ENCODE data around the gene ECSIT.
"Not testable (repeated sequence)": the region's sequence is repeated elsewhere in the genome, so short reads cannot be mapped to it uniquely, and the experiment has no call there.

The ECSIT gene

DNA sequence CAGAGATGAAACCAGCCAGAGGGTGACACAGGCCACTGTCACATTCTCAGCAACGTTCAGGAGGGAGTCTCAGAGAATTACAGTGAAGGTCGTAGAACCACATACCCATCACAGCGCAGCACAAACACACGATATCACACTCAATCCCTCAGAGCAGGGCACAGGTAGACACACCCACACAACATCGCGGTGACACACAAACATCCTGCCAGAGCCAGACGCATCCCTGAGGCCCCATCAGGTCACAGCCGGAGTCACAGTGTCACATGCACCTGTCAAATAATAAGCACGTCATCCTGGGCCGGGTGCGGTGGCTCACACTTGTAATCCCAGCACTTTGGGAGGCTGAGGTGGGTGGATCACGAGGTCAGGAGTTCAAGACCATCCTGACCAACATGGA is 65.5 kb downstream of the ECSIT start:
- no peaks in the 10 kb centered on the region for H3K36me3 Mint-ChIP-seq

DNA sequence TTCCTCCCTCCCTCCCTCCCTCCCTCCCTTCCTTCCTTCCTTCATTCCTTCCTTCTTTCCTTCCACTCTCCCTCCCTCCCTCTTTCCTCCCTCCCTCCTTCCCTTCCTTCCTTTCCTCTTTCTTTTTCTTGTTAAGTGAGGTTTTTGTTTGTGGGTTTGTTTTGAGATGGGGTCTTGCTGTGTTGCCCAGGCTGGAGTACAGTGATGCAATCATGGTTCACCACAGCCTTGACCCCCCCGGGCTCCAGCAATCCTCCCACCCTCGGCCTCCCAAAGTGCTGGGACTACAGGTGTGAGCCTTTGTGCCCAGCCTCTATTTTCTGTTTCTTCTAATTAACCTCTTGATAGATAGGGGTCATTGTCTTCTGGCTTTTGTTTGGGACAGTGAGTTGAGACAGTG is 67.5 kb downstream of the ECSIT start:
- Mint-ChIP-seq H3K9me3 (no peaks in the 10 kb centered on the region), H3K36me3 (no peaks in the 10 kb centered on the region), H3K27me3 (peaks cover 19% of the 10 kb centered on the region), H3K4me1 (no peaks in the 10 kb centered on the region), H3K27ac (no peak overlapping the region), H3K4me3 (no peak overlapping the region)
- ATAC-seq (ENCODE audit: low read depth) (no peak), DNase-seq (ENCODE audit: low spot score in 2 of 2) (no peak)

More for the DNA sequence above, 65.5 kb downstream of the ECSIT start:
- H3K9me3 Mint-ChIP-seq = no peaks in the 10 kb centered on the region
- H3K4me1 Mint-ChIP-seq = no peaks in the 10 kb centered on the region
- no peak for DNase-seq (ENCODE audit: low spot score in 2 of 2)
- H3K4me3 Mint-ChIP-seq = no peak overlapping the region
- no peak overlapping the region for H3K27ac Mint-ChIP-seq
- peaks cover 17% of the 10 kb centered on the region for H3K27me3 Mint-ChIP-seq
- ATAC-seq (ENCODE audit: low read depth) = peak; percentile 63

DNA sequence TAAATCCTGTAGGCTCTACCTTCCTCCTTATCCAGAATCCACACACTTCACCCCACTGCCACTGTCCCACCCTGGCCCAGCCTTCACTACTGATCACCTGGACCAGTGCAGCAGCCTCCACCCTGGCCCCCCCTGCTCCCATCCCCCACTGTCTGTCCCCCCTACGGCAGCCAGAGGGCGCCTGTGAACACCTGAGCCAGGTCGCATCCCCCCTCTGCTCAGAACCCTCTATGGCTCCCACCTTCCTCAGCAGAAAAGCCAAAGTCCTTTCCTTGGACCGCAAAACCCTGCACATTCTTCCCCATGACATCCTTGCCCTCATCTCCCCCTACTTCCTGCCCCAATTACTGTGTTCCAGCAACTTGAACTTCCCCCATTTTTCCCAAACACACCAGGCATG is 68.7 kb downstream of the ECSIT start:
- ATAC-seq (ENCODE audit: low read depth) (peak; percentile 34), DNase-seq (ENCODE audit: low spot score in 2 of 2) (no peak)
- no peak overlapping the region for H3K27ac Mint-ChIP-seq
- no peak overlapping the region for H3K4me3 Mint-ChIP-seq
- H3K4me1 Mint-ChIP-seq = no peaks in the 10 kb centered on the region
- peaks cover 15% of the 10 kb centered on the region for H3K27me3 Mint-ChIP-seq
- no peaks in the 10 kb centered on the region for H3K9me3 Mint-ChIP-seq
- no peaks in the 10 kb centered on the region for H3K36me3 Mint-ChIP-seq

DNA sequence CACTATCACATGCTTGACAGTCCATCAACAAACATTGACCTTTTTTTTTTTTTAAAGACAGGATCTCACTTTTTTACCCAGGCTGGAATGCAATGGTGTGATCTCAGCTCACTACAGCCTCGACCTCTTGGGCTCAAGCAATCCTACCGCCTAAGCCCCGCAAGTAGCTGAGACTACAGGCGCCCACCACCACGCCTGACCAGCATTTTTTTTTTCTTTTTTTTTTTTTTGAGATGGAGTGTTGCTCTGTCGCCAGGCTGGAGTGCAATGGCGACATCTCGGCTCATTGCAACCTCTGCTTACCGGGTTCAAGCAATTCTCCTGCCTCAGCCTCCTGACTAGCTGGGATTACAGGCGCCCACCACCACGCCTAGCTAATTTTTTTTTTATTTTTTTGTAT is 70.0 kb downstream of the ECSIT start:
- ATAC-seq (ENCODE audit: low read depth); DNase-seq (ENCODE audit: low spot score in 2 of 2); H3K4me3 Mint-ChIP-seq; H3K27ac Mint-ChIP-seq; H3K4me1 Mint-ChIP-seq; H3K9me3 Mint-ChIP-seq; H3K36me3 Mint-ChIP-seq: not testable (repeated sequence)
- H3K27me3 Mint-ChIP-seq = peaks cover 15% of the 10 kb centered on the region

DNA sequence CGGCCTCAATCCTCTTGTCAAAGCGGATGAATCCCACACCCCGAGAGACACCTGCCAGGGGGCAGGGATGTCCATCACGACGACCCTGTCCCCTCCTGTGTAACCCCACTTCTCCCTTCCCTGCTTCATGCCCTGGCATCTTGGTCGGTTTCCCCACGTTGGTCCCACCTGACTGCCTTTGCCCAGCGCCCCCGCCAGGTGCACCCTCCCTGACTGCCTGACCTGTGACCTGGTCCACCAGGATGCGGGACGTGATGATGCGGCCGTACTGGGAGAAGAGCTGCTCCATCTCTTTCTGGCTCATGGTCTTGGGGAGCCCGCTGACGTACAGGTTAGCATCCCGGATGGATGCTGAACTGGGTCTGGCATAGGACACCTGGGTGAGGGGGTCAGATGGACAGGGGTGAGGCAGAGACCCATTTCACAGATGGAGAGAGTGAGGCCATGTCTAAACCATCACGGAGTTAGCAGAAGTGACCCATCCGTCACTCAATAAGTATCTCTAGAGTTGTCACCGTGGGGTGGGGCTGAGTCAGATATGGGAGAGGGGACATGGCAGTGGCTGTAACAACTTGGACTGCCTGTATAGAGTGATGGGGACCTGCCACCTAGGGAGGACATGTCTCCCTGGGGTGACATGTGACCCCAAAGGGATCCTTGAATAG is 70.6 kb downstream of the ECSIT start:
- DNase-seq (ENCODE audit: low spot score in 2 of 2) (no peak), ATAC-seq (ENCODE audit: low read depth) (no peak)
- H3K4me1 Mint-ChIP-seq = peaks cover 2% of the 10 kb centered on the region
- no peaks in the 10 kb centered on the region for H3K36me3 Mint-ChIP-seq
- peaks cover 16% of the 10 kb centered on the region for H3K27me3 Mint-ChIP-seq
- H3K9me3 Mint-ChIP-seq = no peaks in the 10 kb centered on the region
- H3K4me3 Mint-ChIP-seq = no peak overlapping the region
- H3K27ac Mint-ChIP-seq = no peak overlapping the region

DNA sequence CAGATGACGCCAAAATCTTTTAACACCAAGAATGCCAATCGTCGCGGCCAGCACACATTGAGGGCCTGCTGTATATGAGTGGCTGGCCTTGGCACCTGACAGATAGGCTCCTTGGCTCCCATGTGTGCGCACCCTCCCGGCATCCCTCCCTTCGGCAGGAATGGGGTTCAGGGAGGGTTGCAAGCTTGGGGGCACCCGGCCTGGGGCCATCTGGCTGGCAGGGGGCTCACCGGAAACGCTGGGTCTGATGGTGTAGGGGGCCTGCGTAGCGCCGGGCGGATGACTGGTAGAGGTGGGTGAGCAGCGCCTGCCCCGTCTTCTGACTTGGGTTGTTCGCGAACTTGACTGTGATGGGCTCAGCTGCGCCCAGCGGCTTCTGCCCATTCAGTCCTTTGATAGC is 71.1 kb downstream of the ECSIT start:
- Mint-ChIP-seq H3K4me1 (peaks cover 5% of the 10 kb centered on the region), H3K36me3 (no peaks in the 10 kb centered on the region)
- no peak for ATAC-seq (ENCODE audit: low read depth)

DNA sequence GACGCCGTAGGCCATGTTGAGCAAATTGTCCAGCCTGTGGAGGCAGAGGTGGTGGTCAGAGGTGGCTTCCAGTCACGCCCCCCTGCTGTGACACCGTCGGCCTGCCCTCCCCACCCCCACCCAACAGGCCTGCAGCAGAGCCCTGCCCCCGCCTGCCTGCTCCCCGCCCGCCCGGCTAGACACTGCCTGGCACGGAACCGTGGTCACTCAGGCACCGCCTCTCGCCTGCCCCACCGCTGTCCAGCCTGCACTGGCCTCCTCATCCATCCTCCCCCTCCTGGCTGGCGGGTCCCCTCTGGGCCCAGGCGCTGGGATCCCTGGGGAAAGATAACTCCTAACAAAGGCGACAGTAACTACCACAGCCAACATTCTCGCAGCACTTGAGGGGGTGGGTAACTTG is 71.8 kb downstream of the ECSIT start:
- peaks cover 9% of the 10 kb centered on the region for H3K4me1 Mint-ChIP-seq
- no peak overlapping the region for H3K4me3 Mint-ChIP-seq
- H3K36me3 Mint-ChIP-seq = no peaks in the 10 kb centered on the region
- ATAC-seq (ENCODE audit: low read depth) (no peak), DNase-seq (ENCODE audit: low spot score in 2 of 2) (no peak)
- H3K27me3 Mint-ChIP-seq = peaks cover 19% of the 10 kb centered on the region
- H3K9me3 Mint-ChIP-seq = no peaks in the 10 kb centered on the region
- no peak overlapping the region for H3K27ac Mint-ChIP-seq

More for the DNA sequence above, 71.1 kb downstream of the ECSIT start:
- Mint-ChIP-seq H3K4me3 (no peak overlapping the region), H3K9me3 (no peaks in the 10 kb centered on the region), H3K27me3 (peaks cover 17% of the 10 kb centered on the region), H3K27ac (no peak overlapping the region)
- no peak for DNase-seq (ENCODE audit: low spot score in 2 of 2)

DNA sequence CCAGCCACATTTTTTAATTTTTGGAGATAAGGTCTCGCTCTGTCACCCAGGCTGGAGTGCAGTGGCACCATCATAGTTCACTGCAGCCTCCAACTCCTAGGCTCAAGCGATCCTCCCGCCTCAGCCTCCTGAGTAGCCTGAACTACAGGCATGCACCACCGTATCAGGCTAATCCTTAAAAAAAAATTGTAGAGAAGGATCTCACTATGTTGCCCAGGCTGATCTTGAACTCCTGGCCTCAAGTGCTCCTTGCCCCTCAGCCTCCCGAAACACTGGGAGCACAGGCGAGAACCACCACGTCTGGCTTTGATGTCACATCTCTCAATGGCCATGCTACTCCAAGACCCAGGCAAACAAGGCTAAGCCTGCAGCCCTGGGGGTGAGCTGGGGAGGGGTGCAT is 72.3 kb downstream of the ECSIT start:
- ATAC-seq (ENCODE audit: low read depth) (no peak), DNase-seq (ENCODE audit: low spot score in 2 of 2) (no peak)
- Mint-ChIP-seq H3K27me3 (peaks cover 19% of the 10 kb centered on the region), H3K4me1 (peaks cover 12% of the 10 kb centered on the region), H3K27ac (no peak overlapping the region), H3K36me3 (no peaks in the 10 kb centered on the region), H3K4me3 (no peak overlapping the region), H3K9me3 (no peaks in the 10 kb centered on the region)

All from memory B cell (primary cell).